ENCODE measurements around the gene CYCS. TPM values are rescaled to one million over a fixed set of nuclear protein-coding genes. Genes with fewer than 3 reads are reported as not detected.
A peak's percentile ranks its signal among the peaks of the same experiment; 100 is the strongest.

The CYCS gene
- total RNA-seq: 10 to 100 TPM; 15.6 to 52.9 (median 34.9) TPM

DNA sequence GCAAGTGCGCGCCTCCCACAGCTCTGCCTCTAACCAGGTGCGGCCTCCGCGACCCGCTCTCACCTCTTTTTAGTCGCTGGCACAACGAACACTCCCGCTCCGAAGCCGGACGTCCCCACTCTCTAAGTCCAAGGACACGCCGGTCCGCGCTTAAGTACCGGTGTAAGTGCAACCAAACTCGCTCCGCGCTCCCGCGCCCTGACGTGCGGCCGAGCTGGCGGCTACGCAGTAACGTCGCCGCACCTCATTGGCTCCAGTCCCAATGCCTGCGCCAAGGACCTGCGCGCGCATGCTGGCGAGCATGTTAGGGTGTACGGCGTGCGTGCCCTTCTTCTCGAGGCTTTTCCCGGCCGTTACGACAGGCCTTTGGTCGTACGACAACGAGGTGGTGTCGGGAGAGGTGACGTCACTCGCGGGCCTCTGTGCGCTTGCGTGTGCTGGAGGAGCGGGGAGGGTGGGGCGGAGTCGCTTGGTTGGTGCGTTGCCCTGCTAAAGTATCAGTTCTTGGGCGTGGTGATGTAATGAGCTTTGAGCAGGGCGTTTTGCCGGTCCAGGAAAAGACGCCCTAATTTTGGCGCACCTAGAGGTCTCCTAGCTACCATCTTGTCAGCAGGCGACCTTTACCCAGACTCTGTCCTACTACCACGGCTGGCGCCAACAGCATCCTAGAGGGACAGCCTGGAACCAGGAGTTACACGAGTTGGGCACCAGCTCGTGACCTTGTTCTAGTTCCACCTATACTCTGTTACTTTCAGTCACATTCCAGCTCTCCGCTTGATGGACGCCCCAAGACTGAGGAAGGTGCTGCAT lies at the start of gene CYCS:
Gene CYCS (minus strand): TSS at position 124 of the 810 bp plus-strand sequence. CDS start 1,141 bp downstream, outside the sequence.
- intact Hi-C loops (cut with DNase I; ENCODE audit: low total_unique reads): no loop called here
- peak; percentile 98 to 99 for DNase-seq (ENCODE audit: low spot score in 2 of 2)
- 0 to 1% methylated on average over 59 to 60 of the region's 67 CpGs for WGBS, 2 donors
- TF ChIP-seq POLR2A (IDR thresholded peaks at IDR 0.05): peak in 1 of 2 donors; percentile 90
- TF ChIP-seq, protein P1, sequence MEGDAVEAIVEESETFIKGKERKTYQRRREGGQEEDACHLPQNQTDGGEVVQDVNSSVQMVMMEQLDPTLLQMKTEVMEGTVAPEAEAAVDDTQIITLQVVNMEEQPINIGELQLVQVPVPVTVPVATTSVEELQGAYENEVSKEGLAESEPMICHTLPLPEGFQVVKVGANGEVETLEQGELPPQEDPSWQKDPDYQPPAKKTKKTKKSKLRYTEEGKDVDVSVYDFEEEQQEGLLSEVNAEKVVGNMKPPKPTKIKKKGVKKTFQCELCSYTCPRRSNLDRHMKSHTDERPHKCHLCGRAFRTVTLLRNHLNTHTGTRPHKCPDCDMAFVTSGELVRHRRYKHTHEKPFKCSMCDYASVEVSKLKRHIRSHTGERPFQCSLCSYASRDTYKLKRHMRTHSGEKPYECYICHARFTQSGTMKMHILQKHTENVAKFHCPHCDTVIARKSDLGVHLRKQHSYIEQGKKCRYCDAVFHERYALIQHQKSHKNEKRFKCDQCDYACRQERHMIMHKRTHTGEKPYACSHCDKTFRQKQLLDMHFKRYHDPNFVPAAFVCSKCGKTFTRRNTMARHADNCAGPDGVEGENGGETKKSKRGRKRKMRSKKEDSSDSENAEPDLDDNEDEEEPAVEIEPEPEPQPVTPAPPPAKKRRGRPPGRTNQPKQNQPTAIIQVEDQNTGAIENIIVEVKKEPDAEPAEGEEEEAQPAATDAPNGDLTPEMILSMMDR (IDR thresholded peaks at IDR 0.05): no peak
- peak within 1 kb of the TSS; percentile 57 for H3K4me3 ChIP-seq (ENCODE audit: low read depth, poor library complexity, severe bottlenecking)

DNA sequence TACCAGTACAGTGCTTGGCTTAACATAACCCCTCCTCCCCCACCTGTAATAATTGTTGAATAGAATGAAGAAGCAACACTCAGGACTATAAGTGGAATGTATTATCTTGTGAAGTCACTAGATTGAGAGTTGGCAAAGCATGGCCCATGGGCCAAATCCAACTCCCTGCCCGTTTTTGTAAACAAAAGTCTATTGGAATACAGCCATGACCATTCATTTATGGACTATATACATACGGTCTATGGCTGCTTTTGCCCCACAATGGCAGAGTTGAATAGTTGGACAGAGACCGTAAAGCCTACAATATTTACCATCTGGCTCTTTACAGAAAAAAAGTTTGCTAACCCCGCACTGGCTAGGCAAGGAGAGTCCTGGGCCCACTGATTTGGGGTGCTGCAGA lies 48.1 kb upstream of the CYCS start:
- WGBS, 2 donors: 64 to 68% methylated on average over 4 of the region's 4 CpGs
- DNase-seq (ENCODE audit: low spot score in 2 of 2): no peak
- intact Hi-C loops (cut with DNase I; ENCODE audit: low total_unique reads): no loop called here
- H3K4me3 ChIP-seq (ENCODE audit: low read depth, poor library complexity, severe bottlenecking): no peak overlapping the region
- no peak for TF ChIP-seq POLR2A (IDR thresholded peaks at IDR 0.05)
- TF ChIP-seq, protein P1 (IDR thresholded peaks at IDR 0.05): no peak

DNA sequence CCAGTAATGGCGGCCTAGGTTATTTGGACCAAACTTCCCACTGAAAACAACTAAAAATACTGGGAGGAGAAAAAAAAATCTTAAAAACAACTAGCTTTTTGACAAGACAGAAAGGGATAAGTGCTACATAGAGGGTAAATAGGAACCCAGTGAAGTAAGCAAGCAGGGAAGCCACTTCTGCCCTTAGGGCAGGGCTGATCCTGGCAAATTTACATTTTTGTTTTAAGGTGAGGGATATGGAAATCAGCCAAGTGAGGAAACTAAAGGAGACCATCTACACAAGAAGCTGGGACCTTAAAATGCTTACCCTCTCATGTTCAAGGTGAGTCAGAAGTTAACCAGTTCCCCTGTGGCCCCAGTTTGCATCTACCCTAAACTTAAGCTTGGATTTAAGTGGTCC lies 46.5 kb upstream of the CYCS start:
- H3K4me3 ChIP-seq (ENCODE audit: low read depth, poor library complexity, severe bottlenecking): no peak overlapping the region
- WGBS, 2 donors: 71 to 80% methylated on average over 1 of the region's 1 CpG
- intact Hi-C loops (cut with DNase I; ENCODE audit: low total_unique reads): no loop called here
- DNase-seq (ENCODE audit: low spot score in 2 of 2): no peak
- TF ChIP-seq, protein P1 (IDR thresholded peaks at IDR 0.05): no peak
- no peak for TF ChIP-seq POLR2A (IDR thresholded peaks at IDR 0.05)

DNA sequence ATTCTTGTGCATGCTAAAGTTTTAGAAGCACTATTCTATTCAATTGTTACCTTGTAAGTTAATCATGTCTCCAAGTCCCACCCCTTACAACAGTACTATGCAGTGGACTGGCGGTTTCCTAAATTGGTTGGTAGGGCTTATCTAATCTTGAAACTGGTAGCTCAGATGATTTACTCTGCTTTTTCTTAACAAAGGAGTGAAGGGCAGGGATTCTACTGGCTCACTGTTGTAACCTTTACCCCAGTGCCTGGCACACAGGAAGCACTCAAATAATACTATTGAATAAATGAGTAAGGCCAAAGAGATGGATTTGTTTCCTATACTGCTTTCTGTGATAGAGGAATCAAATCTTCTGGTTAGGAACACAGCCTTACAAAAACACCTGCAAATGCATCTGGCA lies 46.0 kb upstream of the CYCS start:
- TF ChIP-seq, protein P1 (IDR thresholded peaks at IDR 0.05): no peak
- no peak for TF ChIP-seq POLR2A (IDR thresholded peaks at IDR 0.05)
- WGBS, 2 donors: 77 to 100% methylated on average over 1 of the region's 1 CpG
- no peak for DNase-seq (ENCODE audit: low spot score in 2 of 2)
- intact Hi-C loops (cut with DNase I; ENCODE audit: low total_unique reads): no loop called here
- H3K4me3 ChIP-seq (ENCODE audit: low read depth, poor library complexity, severe bottlenecking): no peak overlapping the region

DNA sequence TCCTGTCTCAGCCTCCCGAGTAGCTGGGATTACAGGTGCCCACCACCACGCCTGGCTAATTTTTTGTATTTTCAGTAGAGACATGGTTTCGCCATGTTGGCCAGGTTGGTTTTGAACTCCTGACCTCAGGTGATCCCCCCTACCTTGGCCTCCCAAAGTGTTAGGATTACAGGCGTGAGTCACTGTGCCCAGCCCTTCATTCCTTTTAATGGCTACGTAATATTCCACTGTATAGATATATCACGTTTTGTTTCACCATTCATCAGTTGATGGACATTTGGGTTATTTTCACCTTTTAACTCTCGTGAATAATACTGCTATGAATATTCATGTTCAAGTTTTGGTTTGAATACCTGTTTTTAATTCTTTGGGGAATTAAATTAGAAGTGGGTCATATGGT lies 44.6 kb upstream of the CYCS start:
- TF ChIP-seq, protein P1 (IDR thresholded peaks at IDR 0.05): no peak
- TF ChIP-seq POLR2A (IDR thresholded peaks at IDR 0.05): no peak
- WGBS, 2 donors: 95 to 97% methylated on average over 7 of the region's 7 CpGs

More for the DNA sequence above, 44.6 kb upstream of the CYCS start:
- no peak for DNase-seq (ENCODE audit: low spot score in 2 of 2)
- intact Hi-C loops (cut with DNase I; ENCODE audit: low total_unique reads): no loop called here
- H3K4me3 ChIP-seq (ENCODE audit: low read depth, poor library complexity, severe bottlenecking): no peak overlapping the region
